H1 (cell line): ENCODE measurements around the gene PFDN4. TPM values are rescaled to one million over a fixed set of nuclear protein-coding genes. Genes with fewer than 3 reads are reported as not detected.

Source experiments
- BACH1 ChIP-seq: IDR thresholded peaks from 2 replicates; pipeline ENCODE4 v1.6.1; 2012; ENCODE audit warnings: low read length, improper control_type of control experiment
- CEBPB ChIP-seq: IDR thresholded peaks from 2 replicates; pipeline ENCODE4 v1.6.1; 2012; ENCODE audit warnings: low read depth, low read length
- CREB1 ChIP-seq: IDR thresholded peaks from 2 replicates; pipeline ENCODE4 v1.6.1; 2012; ENCODE audit warnings: inconsistent platforms
- CTCF ChIP-seq, 3 experiments: IDR thresholded peaks; 1 replicate in 2 of 3; 2 replicates in 1 of 3; pipeline versions ENCODE4 v1.5.1 to v1.6.1; 2011; ENCODE audit warnings: low read length in 3 of 3, mild to moderate bottlenecking in 3 of 3, inconsistent platforms in 2 of 3, low read depth in 1 of 3, moderate library complexity in 1 of 3; ENCODE audit not compliant: insufficient read depth in 1 of 3; ENCODE audit errors: control extremely low read depth in 1 of 3
- EP300 ChIP-seq, 2 experiments: IDR thresholded peaks; 1 replicate in 1 of 2; 2 replicates in 1 of 2; pipeline ENCODE4 v1.6.1; 2011 to 2012; ENCODE audit warnings: low read depth in 2 of 2, low read length in 2 of 2, mild to moderate bottlenecking in 2 of 2, borderline replicate concordance in 1 of 2, inconsistent platforms in 1 of 2, moderate library complexity in 1 of 2
- GTF2F1 ChIP-seq: IDR thresholded peaks from 2 replicates; pipeline ENCODE4 v1.6.1; 2012; ENCODE audit warnings: low read depth, low read length, improper control_type of control experiment, borderline replicate concordance
- JUN ChIP-seq: IDR thresholded peaks from 2 replicates; pipeline ENCODE4 v1.6.1; 2011; ENCODE audit warnings: low read depth, mild to moderate bottlenecking, improper control_type of control experiment, low read length
- NANOG ChIP-seq: IDR thresholded peaks from 2 replicates; pipeline ENCODE4 v1.6.1; 2011; ENCODE audit warnings: low read length, low read depth, mild to moderate bottlenecking, inconsistent platforms; ENCODE audit not compliant: insufficient read depth, poor library complexity, severe bottlenecking
- RFX5 ChIP-seq: IDR thresholded peaks from 2 replicates; pipeline ENCODE4 v1.6.1; 2011; ENCODE audit warnings: low read depth, low read length, improper control_type of control experiment, borderline replicate concordance
- SP1 ChIP-seq: IDR thresholded peaks from 2 replicates; pipeline ENCODE4 v1.6.1; 2011; ENCODE audit warnings: low read depth, low read length
- TAF7 ChIP-seq: optimal IDR thresholded peaks from 2 replicates; pipeline ENCODE3; 2011; ENCODE audit warnings: low read depth, mild to moderate bottlenecking, inconsistent platforms, low read length, moderate library complexity, borderline replicate concordance
- TEAD4 ChIP-seq: IDR thresholded peaks from 2 replicates; pipeline ENCODE4 v1.6.1; 2012; ENCODE audit warnings: low read depth, low read length, inconsistent platforms, mixed read lengths
- polyA plus RNA-seq, 7 experiments: library from polyadenylated mRNA; depleted of rRNA in 3 of 7; stranded (reverse) in 5 of 7; unstranded in 2 of 7; fragments of >200 nt in 5 of 7; fragments of 200-250 nt in 2 of 7; gene quantifications; 1 replicate in 5 of 7; 2 replicates in 1 of 7; 4 replicates in 1 of 7; pipeline versions ENCODE4 v1.2.1 to v1.2.3, GENCODE V29; 2011 to 2013; ENCODE audit warnings: missing spikeins in 2 of 7, mixed read lengths in 2 of 7
- total RNA-seq: library from RNA; stranded (reverse); fragmentation: NEBNext Ultra II Directional; extraction: Animal tissue kit (Norgen Biotek cat#: 25700); gene quantifications from 2 replicates; pipeline ENCODE4 v1.2.1, GENCODE V29; 2021

Gene PFDN4
- total and polyA plus RNA-seq, 2 of the 8 experiments (the other 6 are each of a cell fraction or from before 2014, with no cell fraction given): 41.9 to 96.8 TPM

GRCh38 chr20:54268941-54269340, 61.1 kb downstream of the PFDN4 start (continued):
- no peak for TF ChIP-seq CEBPB
- TF ChIP-seq BACH1: no peak
- no peak for TF ChIP-seq JUN
- TF ChIP-seq GTF2F1: no peak
- TF ChIP-seq CREB1: no peak
- no peak for TF ChIP-seq SP1
- no peak for TF ChIP-seq RFX5
- TF ChIP-seq NANOG: no peak
- no peak for TF ChIP-seq CTCF (IDR thresholded peaks at IDR 0.05; ENCODE audit: control extremely low read depth in 1 of 3, insufficient read depth in 1 of 3, low read depth in 1 of 3, low read length in 3 of 3)
- TF ChIP-seq EP300 (IDR thresholded peaks at IDR 0.05; ENCODE audit: borderline replicate concordance in 1 of 2, low read depth in 2 of 2, low read length in 2 of 2): no peak
- TF ChIP-seq TEAD4: no peak
- no peak for TF ChIP-seq TAF7

Other genes with a start within 250 kb of the PFDN4 start
- 0.19 and 0.27 TPM in 2 replicates for gene BCAS1, start 137.5 kb upstream of the PFDN4 start, total RNA-seq
- gene BCAS1, start 137.5 kb upstream of the PFDN4 start, polyA plus RNA-seq (2011; rRNA removed): 0.06 and 0.08 TPM in 2 replicates
- gene CYP24A1, start 34.1 kb upstream of the PFDN4 start, total RNA-seq: not detected in 2 replicates
- 0.08 TPM in 1 of 2 replicates, not detected in the other for gene CYP24A1, start 34.1 kb upstream of the PFDN4 start, polyA plus RNA-seq (2011; rRNA removed)